T-helper 1 cell (primary cell): ENCODE measurements around the gene KRTAP4-1.
"Not testable (repeated sequence)": the region's sequence is repeated elsewhere in the genome, so short reads cannot be mapped to it uniquely, and the experiment has no call there.

ENCODE experiments used
- DNase-seq, 5 donors: peaks; one replicate each; pipeline ENCODE4 v3.0.0-alpha.2; 2012 to 2020
- total RNA-seq, 4 donors: gene quantifications; one replicate each; lab custom pipeline; 2026; lab: John Stamatoyannopoulos, UW

Gene KRTAP4-1
- 0 reads per million in 4 donors for total RNA-seq

- no peak for DNase-seq
Observed at GRCh38 chr17:41184480-41184961, at the start of gene KRTAP4-1. Gene KRTAP4-1 (minus strand): TSS chr17:41184911. CDS start chr17:41184854, 57 bp downstream.

GRCh38 chr17:41232399-41233105 is 47.8 kb upstream of the KRTAP4-1 start, which contains the start of gene KRTAP9-3:
Gene KRTAP9-3 (plus strand): TSS chr17:41232449. CDS start chr17:41232502, 53 bp downstream.
- not testable (repeated sequence) for DNase-seq

- DNase-seq: no peak
Observed at GRCh38 chr17:41231731-41232130, 47.0 kb upstream of the KRTAP4-1 start.

- DNase-seq: no peak
Observed at GRCh38 chr17:41230094-41230493, 45.4 kb upstream of the KRTAP4-1 start.

- DNase-seq: not testable (repeated sequence)
Observed at GRCh38 chr17:41226598-41227095, 41.9 kb upstream of the KRTAP4-1 start, which contains the start of gene KRTAP9-2. Gene KRTAP9-2 (plus strand): TSS chr17:41226648. CDS start chr17:41226655, 7 bp downstream.

- DNase-seq: no peak
Observed at GRCh38 chr17:41226051-41226450, 41.3 kb upstream of the KRTAP4-1 start.

- DNase-seq: no peak
Observed at GRCh38 chr17:41223821-41224220, 39.1 kb upstream of the KRTAP4-1 start.

- no peak for DNase-seq
Observed at GRCh38 chr17:41215681-41216080, 31.0 kb upstream of the KRTAP4-1 start.

GRCh38 chr17:41212524-41213169 is 27.9 kb upstream of the KRTAP4-1 start:
- DNase-seq: no peak

GRCh38 chr17:41211845-41212466 is 27.2 kb upstream of the KRTAP4-1 start:
- no peak for DNase-seq

- no peak for DNase-seq
Observed at GRCh38 chr17:41199421-41200078, 14.8 kb upstream of the KRTAP4-1 start.

GRCh38 chr17:41196068-41196467 is 11.4 kb upstream of the KRTAP4-1 start:
- no peak for DNase-seq

GRCh38 chr17:41190328-41190727 is 5.6 kb upstream of the KRTAP4-1 start:
- DNase-seq: no peak

GRCh38 chr17:41189837-41190318 is 5.2 kb upstream of the KRTAP4-1 start, which contains the start of gene KRTAP9-1:
Gene KRTAP9-1 (plus strand): TSS chr17:41189887. CDS start chr17:41189887, 0 bp downstream.
- not testable (repeated sequence) for DNase-seq

GRCh38 chr17:41186872-41187271 is 2.2 kb upstream of the KRTAP4-1 start:
- no peak for DNase-seq

GRCh38 chr17:41185001-41185400 is 290 bp upstream of the KRTAP4-1 start:
- DNase-seq: no peak

GRCh38 chr17:41178843-41179616 is 5.7 kb downstream of the KRTAP4-1 start:
- no peak for DNase-seq

- no peak for DNase-seq
Observed at GRCh38 chr17:41178341-41178740, 6.4 kb downstream of the KRTAP4-1 start.

GRCh38 chr17:41177727-41178271 is 6.9 kb downstream of the KRTAP4-1 start, which contains the start of gene KRTAP4-2:
Gene KRTAP4-2 (minus strand): TSS chr17:41178221. CDS start chr17:41178164, 57 bp downstream.
- no peak for DNase-seq

- no peak for DNase-seq
Observed at GRCh38 chr17:41176744-41177387, 7.8 kb downstream of the KRTAP4-1 start.
